ENCODE measurements around the gene GYG1.

Gene GYG1

GRCh38 chr3:149019580-149019979 is 28.2 kb downstream of the GYG1 start:
- no peak for DNase-seq

DNA sequence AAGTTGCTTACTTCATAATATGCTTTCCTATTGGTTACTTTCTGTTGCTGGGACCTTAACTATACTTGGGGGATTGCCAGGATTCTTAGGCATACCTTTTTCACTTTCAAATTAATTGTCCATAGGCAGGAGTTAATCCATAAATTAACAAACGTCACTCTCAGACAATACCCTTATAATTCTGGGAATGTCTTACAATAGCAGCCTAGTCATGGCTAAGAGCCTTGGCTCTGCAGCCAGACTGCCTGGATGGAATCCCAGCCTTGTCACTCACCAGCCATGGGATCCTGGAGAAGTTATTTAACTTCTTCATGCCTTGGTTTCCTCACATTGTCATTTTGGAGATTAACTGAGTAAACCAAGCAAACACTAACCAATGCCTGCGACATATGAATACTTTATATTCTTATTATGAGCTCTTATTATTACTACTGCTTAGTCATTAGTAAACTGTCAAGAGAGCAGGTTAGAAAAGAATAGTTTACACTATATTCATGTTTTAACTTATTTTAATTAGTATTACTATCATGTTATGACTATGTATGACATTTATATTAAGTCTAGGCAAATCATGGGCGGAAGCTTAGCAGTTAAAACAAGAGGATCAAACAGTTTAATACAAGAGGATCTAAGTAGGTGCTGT is 29.0 kb downstream of the GYG1 start:
- no peak for DNase-seq

- DNase-seq: no peak
Observed at GRCh38 chr3:149020839-149021252, 29.5 kb downstream of the GYG1 start.

GRCh38 chr3:149021830-149022229 is 30.5 kb downstream of the GYG1 start:
- no peak for DNase-seq

- no peak for DNase-seq
Observed at GRCh38 chr3:149023951-149024350, 32.6 kb downstream of the GYG1 start.

DNA sequence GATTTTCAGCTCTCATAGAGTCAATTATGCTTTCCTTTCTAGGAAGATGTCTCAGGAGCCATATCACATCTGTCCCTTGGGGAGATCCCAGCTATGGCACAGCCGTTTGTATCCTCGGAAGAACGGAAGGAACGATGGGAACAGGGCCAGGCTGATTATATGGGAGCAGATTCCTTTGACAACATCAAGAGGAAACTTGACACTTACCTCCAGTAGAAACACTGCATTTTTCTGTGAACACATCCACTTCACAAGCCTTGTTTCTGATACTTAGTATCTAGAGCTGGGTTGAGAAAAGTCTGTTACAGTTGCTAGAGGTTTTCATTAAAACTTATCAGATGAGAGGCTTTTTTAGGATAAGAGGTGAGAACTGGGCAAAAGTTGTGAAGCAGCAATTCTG is 35.4 kb downstream of the GYG1 start:
- no peak for DNase-seq

- no peak for DNase-seq
Observed at GRCh38 chr3:149031096-149031495, 39.8 kb downstream of the GYG1 start.

- no peak for DNase-seq
Observed at GRCh38 chr3:149037684-149038083, 46.3 kb downstream of the GYG1 start.

GRCh38 chr3:149038322-149038721 is 47.0 kb downstream of the GYG1 start:
- no peak for DNase-seq

DNA sequence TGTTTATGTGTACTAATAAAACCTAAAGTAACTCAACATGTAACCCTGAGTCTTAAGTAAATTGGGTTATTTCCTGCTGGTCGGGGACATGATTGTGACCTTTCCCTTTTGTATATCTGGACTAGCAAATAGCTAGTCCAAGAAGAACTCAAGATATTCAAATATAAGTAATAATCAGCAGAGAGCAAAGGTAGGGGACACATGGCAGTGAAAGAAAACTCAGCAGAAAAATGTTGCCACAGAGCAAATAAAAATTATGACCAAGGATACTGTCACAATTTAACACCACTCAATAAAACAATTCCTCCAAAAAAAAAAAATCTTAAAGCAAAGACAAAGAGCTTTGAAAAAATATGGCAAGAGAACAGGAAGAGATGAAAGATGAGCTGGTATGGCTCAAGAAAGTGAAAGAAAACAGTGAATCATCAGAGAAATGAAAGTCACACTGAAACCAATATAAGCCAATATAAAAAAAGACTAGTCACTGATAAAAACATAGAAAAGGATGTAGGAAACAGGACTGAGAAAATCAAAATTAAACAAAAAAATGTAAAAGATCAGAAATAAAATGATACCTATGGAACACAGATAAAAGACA is 51.5 kb downstream of the GYG1 start:
- DNase-seq: no peak

DNA sequence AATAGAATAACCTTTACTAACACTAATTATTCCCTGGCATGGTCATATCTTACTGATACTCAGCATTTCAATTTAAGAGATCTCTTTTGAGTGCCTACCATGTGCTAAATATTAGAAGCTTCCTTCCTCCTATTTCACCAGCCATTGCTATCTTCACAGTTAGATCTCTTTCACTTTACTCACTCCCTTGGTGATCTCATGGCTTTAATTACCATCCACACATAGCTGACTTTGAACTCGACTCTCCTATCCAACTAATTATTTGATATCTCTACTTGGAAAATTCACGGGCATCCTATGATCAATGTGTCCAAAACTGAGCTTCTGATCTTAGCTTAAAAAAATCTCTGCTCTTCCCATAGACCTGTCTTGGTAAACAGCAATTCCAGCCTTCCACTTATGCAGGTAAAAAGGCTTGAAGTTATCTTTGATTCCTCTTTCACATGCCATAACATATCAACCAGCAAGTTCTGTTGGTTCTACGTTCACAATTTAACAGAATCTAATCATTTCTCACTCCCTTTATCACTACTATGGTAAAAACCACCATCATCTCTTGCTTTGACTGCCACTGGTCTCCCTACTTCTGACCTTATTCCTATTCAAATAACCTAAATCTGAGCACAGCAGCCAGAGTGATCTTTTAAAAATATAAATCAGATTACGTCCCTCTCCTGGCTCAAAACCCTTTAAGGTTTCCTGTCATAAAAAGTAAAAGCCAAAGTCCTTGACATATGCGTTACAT is 53.2 kb downstream of the GYG1 start:
- no peak for DNase-seq

GRCh38 chr3:149055575-149055974 is 64.2 kb downstream of the GYG1 start:
- no peak for DNase-seq

- DNase-seq: no peak
Observed at GRCh38 chr3:149058198-149058597, 66.9 kb downstream of the GYG1 start.

DNA sequence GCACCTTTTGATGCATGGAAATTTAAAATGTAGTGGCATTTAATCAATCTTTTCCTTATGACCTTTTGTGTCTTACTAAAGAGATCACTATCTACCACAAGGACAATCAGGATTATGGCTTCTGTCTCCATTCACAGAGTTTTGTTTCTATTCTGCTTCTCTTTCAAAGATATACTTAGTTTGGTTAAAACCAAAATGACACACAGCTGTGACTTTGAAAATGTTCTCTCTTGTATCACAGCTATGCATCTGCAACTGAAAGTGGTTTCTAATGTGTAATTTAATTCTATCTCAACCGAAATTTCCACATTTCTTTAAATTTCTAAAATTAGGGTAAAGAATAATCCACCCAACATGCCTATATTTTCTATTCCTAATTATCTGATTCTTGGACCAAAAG is 67.3 kb downstream of the GYG1 start:
- no peak for DNase-seq

- DNase-seq: no peak
Observed at GRCh38 chr3:149061776-149062175, 70.4 kb downstream of the GYG1 start.

DNA sequence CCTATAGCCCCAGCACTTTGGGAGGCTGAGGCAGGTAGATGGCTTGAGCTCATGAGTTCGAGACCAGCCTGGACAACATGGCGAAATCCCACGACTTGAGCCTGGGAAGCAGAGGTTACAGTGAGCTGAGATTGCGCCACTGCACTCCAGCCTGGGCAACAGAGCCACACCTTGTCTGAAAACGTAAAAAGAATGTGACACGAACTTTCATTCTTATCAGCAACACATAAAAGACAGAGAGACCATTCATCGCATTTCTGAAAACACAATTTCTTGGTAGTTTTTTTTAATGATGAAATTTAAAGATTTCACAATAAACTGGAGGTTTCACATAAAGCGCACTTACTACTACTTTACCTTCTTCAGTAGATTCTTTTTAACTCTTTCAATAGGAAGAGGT is 76.5 kb downstream of the GYG1 start:
- no peak for DNase-seq
